ENCODE measurements around the gene SGCA. TPM values are rescaled to one million over a fixed set of nuclear protein-coding genes. Genes with fewer than 3 reads are reported as not detected.

The SGCA gene
- total and polyA plus RNA-seq, 8 donors: 3.2 to 18.5 (median 5.6) TPM

DNA sequence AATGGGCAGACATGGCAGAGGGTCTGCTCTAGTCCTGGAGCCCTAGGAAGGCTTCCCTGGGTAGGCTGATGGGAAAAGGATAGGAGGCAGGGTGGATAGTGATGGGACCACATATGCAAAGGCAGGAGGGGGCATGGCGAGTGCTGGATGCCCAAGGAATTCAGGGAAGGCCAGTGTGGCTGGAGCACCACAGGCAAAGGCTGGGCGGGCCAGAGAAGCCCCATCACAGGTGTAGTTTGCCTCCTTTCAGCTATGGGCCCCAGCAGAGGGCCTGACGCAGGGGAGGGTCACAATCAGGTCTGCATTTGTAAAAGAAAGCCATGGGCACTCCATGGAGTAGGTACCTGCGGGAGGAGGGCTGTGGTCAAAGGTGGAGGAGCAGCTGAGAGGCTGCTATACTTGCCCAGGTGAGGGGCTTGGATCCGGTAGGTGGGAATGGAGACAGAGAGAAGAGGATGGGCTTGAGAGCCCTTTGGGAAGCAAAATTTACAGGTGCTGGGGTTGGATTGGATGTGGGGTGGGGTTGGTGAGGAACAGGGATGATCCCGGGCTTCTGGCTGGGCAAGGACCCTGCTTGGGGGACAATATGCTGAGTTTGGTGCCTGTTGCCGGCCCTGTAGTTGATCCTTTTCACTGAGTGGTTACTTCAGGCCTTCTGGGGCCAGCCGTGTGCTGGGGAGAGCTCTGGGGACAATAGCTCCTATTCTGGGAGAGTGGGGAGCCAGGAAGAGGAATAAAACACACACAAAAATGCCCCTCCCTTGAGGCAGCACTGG, 42.2 kb downstream of the SGCA start:
- no peak overlapping the region for H3K4me3 ChIP-seq
- DNase-seq (peak in 1 of 4 donors; percentile 49), ATAC-seq (no peak)
- peak overlapping the region in 1 of 2 donors; percentile 44 for H3K27ac ChIP-seq
- peaks cover 0 to 54% of the 10 kb centered on the region in 2 donors for H3K27me3 ChIP-seq
- H3K4me1 ChIP-seq: peaks cover 6 to 18% of the 10 kb centered on the region in 2 donors
- H3K9me3 ChIP-seq: no peaks in the 10 kb centered on the region
- TF ChIP-seq, protein P1, sequence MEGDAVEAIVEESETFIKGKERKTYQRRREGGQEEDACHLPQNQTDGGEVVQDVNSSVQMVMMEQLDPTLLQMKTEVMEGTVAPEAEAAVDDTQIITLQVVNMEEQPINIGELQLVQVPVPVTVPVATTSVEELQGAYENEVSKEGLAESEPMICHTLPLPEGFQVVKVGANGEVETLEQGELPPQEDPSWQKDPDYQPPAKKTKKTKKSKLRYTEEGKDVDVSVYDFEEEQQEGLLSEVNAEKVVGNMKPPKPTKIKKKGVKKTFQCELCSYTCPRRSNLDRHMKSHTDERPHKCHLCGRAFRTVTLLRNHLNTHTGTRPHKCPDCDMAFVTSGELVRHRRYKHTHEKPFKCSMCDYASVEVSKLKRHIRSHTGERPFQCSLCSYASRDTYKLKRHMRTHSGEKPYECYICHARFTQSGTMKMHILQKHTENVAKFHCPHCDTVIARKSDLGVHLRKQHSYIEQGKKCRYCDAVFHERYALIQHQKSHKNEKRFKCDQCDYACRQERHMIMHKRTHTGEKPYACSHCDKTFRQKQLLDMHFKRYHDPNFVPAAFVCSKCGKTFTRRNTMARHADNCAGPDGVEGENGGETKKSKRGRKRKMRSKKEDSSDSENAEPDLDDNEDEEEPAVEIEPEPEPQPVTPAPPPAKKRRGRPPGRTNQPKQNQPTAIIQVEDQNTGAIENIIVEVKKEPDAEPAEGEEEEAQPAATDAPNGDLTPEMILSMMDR (IDR thresholded peaks at IDR 0.05): no peak
- no peaks in the 10 kb centered on the region for H3K36me3 ChIP-seq
- intact Hi-C loops (cut with DNase I): no loop called here

DNA sequence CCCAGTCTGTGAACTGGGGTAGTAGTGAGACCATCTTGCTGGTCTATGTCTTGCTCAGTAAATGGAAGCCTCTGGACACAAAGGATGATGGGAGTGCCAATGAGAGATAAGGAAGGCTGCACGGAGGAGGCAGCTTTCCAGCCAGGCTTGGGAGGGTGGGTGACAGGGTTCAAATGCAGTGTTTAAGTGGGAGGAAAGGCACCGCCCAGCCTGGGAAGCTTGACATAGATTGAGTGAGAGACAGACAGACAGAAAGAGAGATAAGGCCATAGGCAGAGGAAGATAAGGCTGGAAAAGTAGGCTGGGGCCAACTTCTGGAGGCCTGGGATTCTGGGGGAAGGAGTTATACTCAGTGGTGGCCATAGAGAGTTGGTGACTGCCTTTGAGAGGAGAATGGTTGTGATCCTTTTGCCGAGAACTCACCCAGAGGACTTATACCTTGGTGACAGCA, 42.8 kb downstream of the SGCA start:
- H3K36me3 ChIP-seq: no peaks in the 10 kb centered on the region
- peaks cover 0 to 48% of the 10 kb centered on the region in 2 donors for H3K27me3 ChIP-seq
- H3K9me3 ChIP-seq: no peaks in the 10 kb centered on the region
- H3K27ac ChIP-seq: peak overlapping the region; percentile 38 to 87
- intact Hi-C loops (cut with DNase I): no loop called here
- DNase-seq (no peak), ATAC-seq (no peak)
- H3K4me3 ChIP-seq: no peak overlapping the region
- peaks cover 6 to 18% of the 10 kb centered on the region in 2 donors for H3K4me1 ChIP-seq
- TF ChIP-seq, protein P1 (IDR thresholded peaks at IDR 0.05): no peak

DNA sequence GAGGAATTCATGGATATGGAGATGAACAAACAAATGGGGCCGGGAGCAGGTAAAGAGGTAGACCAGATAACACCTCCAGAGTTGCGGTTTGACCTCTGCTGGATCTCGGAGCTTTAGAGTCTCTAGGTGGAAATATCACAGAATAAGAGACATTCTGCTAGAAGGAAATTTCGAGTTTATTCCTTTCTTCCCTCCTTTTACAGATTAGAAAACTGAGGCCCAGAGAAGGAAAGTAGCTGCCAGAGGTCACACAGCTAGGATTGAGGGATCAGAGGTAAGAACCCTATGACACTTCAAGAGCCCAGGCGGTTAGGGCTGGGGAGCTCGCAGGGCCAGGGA, 43.3 kb downstream of the SGCA start:
- peaks cover 6 to 18% of the 10 kb centered on the region in 2 donors for H3K4me1 ChIP-seq
- intact Hi-C loops (cut with DNase I): no loop called here
- H3K4me3 ChIP-seq: no peak overlapping the region
- TF ChIP-seq, protein P1 (IDR thresholded peaks at IDR 0.05): no peak
- peak overlapping the region; percentile 38 to 87 for H3K27ac ChIP-seq
- no peaks in the 10 kb centered on the region for H3K36me3 ChIP-seq
- no peaks in the 10 kb centered on the region for H3K9me3 ChIP-seq
- no peak for ATAC-seq
- no peak for DNase-seq
- peaks cover 0 to 44% of the 10 kb centered on the region in 2 donors for H3K27me3 ChIP-seq

DNA sequence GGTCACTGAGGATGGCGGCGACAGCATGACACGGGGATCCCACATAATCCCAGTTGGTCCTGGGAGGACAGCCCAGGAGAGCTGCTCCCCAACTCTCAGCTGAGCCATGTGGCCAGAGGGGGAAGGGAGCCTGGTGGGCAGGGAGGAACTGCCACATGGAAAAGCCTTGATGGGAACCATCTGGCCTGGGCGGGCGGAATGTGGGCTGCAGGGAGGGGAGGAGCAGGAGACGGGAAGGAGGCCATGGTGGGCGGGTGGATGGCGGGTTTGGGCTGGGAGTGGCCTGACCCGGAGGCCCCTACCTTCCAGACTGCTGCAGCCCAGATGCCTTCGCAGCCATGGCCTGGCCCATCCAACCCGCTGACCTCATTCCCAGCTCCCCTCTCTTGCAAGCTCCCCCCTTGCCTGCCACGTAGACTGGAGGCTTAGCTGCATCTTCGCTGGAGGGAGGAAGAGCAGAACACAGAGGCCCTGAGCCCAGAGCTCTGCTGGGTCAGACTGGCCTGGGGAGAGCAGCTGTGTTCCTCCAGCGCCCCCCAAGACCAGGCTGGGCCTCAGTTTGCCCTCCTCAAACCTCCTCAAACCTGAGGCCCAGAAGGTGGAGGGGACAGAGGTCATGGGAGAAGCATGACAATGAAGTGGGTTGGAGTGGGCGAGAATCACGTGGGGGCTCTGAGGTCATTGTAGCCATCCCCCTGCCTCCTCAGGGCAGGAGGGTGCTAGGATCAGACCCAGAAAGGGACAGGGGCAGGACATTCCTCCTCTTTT, 43.9 kb downstream of the SGCA start:
- peaks cover 6 to 18% of the 10 kb centered on the region in 2 donors for H3K4me1 ChIP-seq

More for the DNA sequence above, 43.9 kb downstream of the SGCA start:
- Histone ChIP-seq H3K9me3 (no peaks in the 10 kb centered on the region), H3K27me3 (peaks cover 0 to 41% of the 10 kb centered on the region in 2 donors), H3K27ac (peak overlapping the region; percentile 54 to 87), H3K4me3 (no peak overlapping the region), H3K36me3 (no peaks in the 10 kb centered on the region)
- intact Hi-C loops (cut with DNase I): no loop called here
- TF ChIP-seq, protein P1 (IDR thresholded peaks at IDR 0.05): no peak
- DNase-seq (peak; percentile 85 to 97 (median 92)), ATAC-seq (peak; percentile 73)

Data from left lung (tissue), 10 donors.